ENCODE data around the gene ASTN1.

Gene ASTN1

GRCh38 chr1:176816232-176816631 lies 348.3 kb downstream of the ASTN1 start:
- no peak for DNase-seq

DNA sequence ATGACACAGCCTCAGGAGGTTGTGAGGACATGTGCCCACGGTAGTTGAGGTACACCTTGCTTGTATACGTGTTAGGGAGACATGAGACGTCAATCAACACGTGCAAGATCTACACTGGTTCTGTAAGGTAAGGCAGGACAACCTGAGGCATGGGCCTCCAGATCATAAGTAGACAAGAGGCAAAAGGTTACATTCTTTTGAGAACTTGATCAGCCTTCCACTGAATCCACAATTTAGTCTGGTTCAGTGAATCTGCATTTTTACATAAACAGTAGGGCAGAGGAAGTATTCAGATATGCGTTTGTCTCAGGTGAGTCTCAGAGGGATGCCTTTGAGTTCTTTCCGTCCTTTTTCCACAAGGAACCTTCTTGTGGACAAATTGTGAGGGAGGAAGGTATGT lies 348.9 kb downstream of the ASTN1 start:
- no peak for DNase-seq

GRCh38 chr1:176811511-176812288 lies 352.8 kb downstream of the ASTN1 start:
- peak; percentile 19 for DNase-seq

DNA sequence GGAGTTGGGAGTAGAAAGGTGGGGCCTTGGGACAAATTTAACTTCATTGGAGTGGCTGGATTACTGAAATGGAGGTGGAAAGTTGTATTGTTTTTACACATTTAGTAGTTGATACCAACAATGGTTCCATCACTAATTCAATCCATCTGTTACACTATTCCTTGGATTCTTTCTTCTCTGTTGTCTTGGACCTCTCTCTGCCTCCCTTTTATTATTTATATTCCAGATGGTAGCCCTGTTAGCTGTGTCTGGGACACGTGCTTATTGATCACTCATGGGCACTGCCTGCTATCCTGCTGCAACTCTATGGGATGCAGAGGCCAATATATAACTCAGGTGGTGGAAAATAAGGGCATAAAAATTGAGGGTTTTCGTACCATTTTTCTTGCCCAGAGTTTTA lies 355.2 kb downstream of the ASTN1 start:
- no peak for DNase-seq

Measured in NCI-H82 (cell line).